ENCODE results near the gene PAX7. TPM values are rescaled to one million over a fixed set of nuclear protein-coding genes. Genes with fewer than 3 reads are reported as not detected.

The PAX7 gene
- total RNA-seq, 4 donors from 2014 or later = not detected

DNA sequence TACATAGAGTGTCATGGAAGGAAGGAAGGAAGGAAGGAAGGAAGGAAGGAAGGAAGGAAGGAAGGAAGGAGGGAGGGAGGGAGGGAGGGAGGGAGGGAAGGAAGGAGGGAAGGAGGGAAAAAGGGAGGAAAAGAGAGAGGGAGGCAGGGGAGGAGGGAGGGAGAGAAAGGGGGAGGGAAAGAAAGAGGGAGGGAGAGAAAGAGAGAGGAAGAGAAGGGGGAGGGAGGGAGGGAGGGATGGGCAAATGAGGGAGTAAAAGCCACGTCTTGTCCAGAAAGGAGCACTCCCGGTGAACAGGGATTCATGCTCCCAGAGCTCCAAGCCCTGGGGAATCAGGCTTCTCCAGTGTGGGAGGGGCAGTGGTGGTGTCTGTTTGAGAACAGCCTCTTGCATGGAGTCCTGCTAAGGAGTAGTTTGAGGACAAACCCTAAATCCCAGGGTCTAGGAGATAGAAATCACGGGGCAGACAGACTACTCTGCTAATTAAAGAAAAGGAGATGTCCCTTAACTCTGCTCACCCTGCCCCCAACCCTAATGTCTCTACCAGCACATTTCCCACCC is 157.3 kb downstream of the PAX7 start:
- no peak for DNase-seq (ENCODE audit: extremely low spot score)
- Histone ChIP-seq H3K4me3 (no peak overlapping the region), H3K4me1 (no peaks in the 10 kb centered on the region), H3K9me3 (peaks cover 0 to 9% (median 6%) of the 10 kb centered on the region in 4 donors), H3K27ac (replicated peaks in 1 of 4) (no peak overlapping the region), H3K27me3 (peaks cover 0 to 71% (median 0%) of the 10 kb centered on the region in 4 donors), H3K36me3 (no peaks in the 10 kb centered on the region)
- WGBS = 19% methylated on average over 3 of the region's 3 CpGs
- TF ChIP-seq, protein P1, sequence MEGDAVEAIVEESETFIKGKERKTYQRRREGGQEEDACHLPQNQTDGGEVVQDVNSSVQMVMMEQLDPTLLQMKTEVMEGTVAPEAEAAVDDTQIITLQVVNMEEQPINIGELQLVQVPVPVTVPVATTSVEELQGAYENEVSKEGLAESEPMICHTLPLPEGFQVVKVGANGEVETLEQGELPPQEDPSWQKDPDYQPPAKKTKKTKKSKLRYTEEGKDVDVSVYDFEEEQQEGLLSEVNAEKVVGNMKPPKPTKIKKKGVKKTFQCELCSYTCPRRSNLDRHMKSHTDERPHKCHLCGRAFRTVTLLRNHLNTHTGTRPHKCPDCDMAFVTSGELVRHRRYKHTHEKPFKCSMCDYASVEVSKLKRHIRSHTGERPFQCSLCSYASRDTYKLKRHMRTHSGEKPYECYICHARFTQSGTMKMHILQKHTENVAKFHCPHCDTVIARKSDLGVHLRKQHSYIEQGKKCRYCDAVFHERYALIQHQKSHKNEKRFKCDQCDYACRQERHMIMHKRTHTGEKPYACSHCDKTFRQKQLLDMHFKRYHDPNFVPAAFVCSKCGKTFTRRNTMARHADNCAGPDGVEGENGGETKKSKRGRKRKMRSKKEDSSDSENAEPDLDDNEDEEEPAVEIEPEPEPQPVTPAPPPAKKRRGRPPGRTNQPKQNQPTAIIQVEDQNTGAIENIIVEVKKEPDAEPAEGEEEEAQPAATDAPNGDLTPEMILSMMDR (IDR thresholded peaks at IDR 0.05) = no peak
- TF ChIP-seq POLR2A (IDR thresholded peaks at IDR 0.05; ENCODE audit: low read depth) (no peak), EP300 (IDR thresholded peaks at IDR 0.05) (no peak), POLR2AphosphoS5 (IDR thresholded peaks at IDR 0.05) (no peak)
- intact Hi-C loops (cut with DNase I) = no loop called here

DNA sequence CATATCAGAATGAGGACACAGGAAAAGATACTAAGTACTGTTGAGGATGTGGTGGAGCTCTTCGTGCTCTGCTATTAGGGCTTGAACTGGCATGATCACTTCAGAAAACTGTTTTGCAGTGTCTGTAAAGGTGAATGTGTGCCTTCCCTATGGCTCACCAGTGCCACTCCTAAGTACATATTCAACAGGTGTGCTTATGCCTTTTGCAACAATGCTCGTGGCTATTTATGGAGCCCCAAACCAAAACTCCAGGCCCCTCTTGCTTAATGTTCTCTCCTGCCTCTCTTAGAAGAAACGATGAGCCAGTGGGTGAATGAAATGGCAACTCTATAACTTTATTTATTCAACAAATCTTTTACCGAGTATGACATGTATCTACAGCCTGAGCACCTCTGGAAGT is 158.6 kb downstream of the PAX7 start:
- Histone ChIP-seq H3K9me3 (peaks cover 0 to 12% (median 7%) of the 10 kb centered on the region in 4 donors), H3K27me3 (peaks cover 0 to 71% (median 0%) of the 10 kb centered on the region in 4 donors), H3K36me3 (no peaks in the 10 kb centered on the region), H3K4me3 (no peak overlapping the region), H3K27ac (replicated peaks in 1 of 4) (no peak overlapping the region), H3K4me1 (no peaks in the 10 kb centered on the region)
- DNase-seq (ENCODE audit: extremely low spot score) = no peak
- 82% methylated on average over 4 of the region's 4 CpGs for WGBS
- intact Hi-C loops (cut with DNase I) = no loop called here
- TF ChIP-seq EP300 (IDR thresholded peaks at IDR 0.05) (no peak), POLR2A (IDR thresholded peaks at IDR 0.05; ENCODE audit: low read depth) (no peak), POLR2AphosphoS5 (IDR thresholded peaks at IDR 0.05) (no peak)
- TF ChIP-seq, protein P1 (IDR thresholded peaks at IDR 0.05) = no peak

DNA sequence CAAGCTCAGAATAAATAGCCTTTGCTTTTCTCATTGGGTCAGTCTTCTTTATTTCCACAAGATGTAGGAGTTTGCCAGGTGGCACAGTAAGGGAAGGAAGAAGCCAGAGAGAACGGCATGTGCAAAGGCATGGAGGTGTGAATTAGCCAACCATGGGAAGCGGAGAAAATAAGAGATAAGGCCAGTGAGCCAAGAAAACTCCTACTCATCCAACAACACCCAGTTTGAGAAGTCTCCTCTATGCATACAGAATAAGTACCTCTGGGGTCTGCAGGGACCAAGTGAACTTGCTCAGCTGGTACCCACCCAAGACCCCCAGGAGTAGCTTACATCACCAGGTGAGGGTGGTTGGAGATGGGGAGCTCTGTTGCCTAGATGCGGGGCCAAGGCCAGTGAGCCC is 162.1 kb downstream of the PAX7 start:
- H3K36me3 ChIP-seq = no peaks in the 10 kb centered on the region
- DNase-seq (ENCODE audit: extremely low spot score) = no peak
- H3K4me3 ChIP-seq = no peak overlapping the region
- no peaks in the 10 kb centered on the region for H3K4me1 ChIP-seq
- 100% methylated on average over 3 of the region's 3 CpGs for WGBS
- TF ChIP-seq EP300 (IDR thresholded peaks at IDR 0.05) (no peak), POLR2A (IDR thresholded peaks at IDR 0.05; ENCODE audit: low read depth) (no peak), POLR2AphosphoS5 (IDR thresholded peaks at IDR 0.05) (no peak)
- TF ChIP-seq, protein P1 (IDR thresholded peaks at IDR 0.05) = no peak
- no peak overlapping the region for H3K27ac ChIP-seq (replicated peaks in 1 of 4)
- intact Hi-C loops (cut with DNase I) = no loop called here
- H3K27me3 ChIP-seq = peaks cover 0 to 71% (median 0%) of the 10 kb centered on the region in 4 donors
- peaks cover 0 to 12% (median 7%) of the 10 kb centered on the region in 4 donors for H3K9me3 ChIP-seq

DNA sequence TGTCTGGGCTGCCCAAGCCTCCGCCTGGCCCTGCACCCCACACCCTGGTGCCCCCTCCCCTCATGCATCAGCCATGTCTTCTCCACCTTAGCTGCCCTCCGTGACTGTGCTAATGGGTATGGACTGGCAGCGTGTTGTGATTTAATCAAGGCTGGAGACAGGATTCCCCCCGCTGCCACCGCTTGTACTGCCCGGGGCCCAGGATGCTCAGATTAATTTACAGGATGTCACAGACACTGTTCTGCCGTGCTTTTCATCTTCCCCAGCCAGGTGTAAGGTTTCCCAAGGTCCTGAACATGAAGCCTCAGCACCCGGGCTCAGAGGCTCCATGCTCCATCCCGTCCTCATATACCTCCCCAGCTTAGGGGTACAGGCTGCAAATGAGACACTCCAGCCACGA is 162.5 kb downstream of the PAX7 start:
- TF ChIP-seq POLR2AphosphoS5 (IDR thresholded peaks at IDR 0.05) (no peak), EP300 (IDR thresholded peaks at IDR 0.05) (no peak), POLR2A (IDR thresholded peaks at IDR 0.05; ENCODE audit: low read depth) (no peak)
- TF ChIP-seq, protein P1 (IDR thresholded peaks at IDR 0.05) = no peak
- Histone ChIP-seq H3K36me3 (no peaks in the 10 kb centered on the region), H3K4me3 (no peak overlapping the region), H3K4me1 (no peaks in the 10 kb centered on the region), H3K9me3 (peaks cover 0 to 12% (median 7%) of the 10 kb centered on the region in 4 donors), H3K27me3 (peaks cover 0 to 69% (median 0%) of the 10 kb centered on the region in 4 donors), H3K27ac (replicated peaks in 1 of 4) (no peak overlapping the region)
- no peak for DNase-seq (ENCODE audit: extremely low spot score)
- 74% methylated on average over 10 of the region's 10 CpGs for WGBS
- intact Hi-C loops (cut with DNase I) = no loop called here

DNA sequence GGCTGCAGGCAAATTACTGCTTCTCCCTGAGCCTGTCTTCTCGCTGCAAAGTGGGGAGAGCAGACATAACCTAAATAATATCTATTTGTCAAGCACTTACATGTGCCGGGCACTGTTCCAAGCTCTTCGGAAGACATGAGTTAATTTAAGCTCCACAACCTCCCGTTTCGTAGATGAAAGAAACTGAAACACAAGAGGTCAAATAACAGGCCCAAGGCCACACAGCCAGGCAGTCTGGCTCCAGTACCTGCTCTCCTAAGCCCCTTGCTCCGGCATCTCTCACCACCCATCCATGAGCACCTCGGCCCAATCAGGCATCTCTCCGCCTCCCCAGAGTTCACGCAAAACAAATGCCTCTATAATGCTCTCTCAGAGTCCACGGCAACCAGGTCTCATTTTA is 163.4 kb downstream of the PAX7 start:
- DNase-seq (ENCODE audit: extremely low spot score) = no peak
- H3K9me3 ChIP-seq = peaks cover 0 to 12% (median 7%) of the 10 kb centered on the region in 4 donors
- no peak overlapping the region for H3K27ac ChIP-seq (replicated peaks in 1 of 4)
- WGBS = 44% methylated on average over 10 of the region's 10 CpGs
- intact Hi-C loops (cut with DNase I) = no loop called here
- H3K4me3 ChIP-seq = no peak overlapping the region
- H3K27me3 ChIP-seq = peaks cover 0 to 73% (median 0%) of the 10 kb centered on the region in 4 donors
- no peaks in the 10 kb centered on the region for H3K36me3 ChIP-seq
- no peaks in the 10 kb centered on the region for H3K4me1 ChIP-seq
- TF ChIP-seq POLR2A (IDR thresholded peaks at IDR 0.05; ENCODE audit: low read depth) = no peak
- no peak for TF ChIP-seq POLR2AphosphoS5 (IDR thresholded peaks at IDR 0.05)
- TF ChIP-seq, protein P1 (IDR thresholded peaks at IDR 0.05) = no peak
- no peak for TF ChIP-seq EP300 (IDR thresholded peaks at IDR 0.05)
